SK-N-SH treated with all-trans-retinoic acid at 6 μM for 48 hours (cell line): ENCODE measurements around the gene CLTC.

Experiments used
- ATAC-seq: fragments of 200-7000 bp; cut with Tn5 transposase; 3 replicates; pipeline ENCODE4 v1.9.1; 2020; ENCODE audit warnings: mild to moderate bottlenecking, moderate library complexity
- ARNTL ChIP-seq: fragments of 450-650 bp; formaldehyde crosslinking; IDR thresholded peaks from 2 replicates; pipeline ENCODE4 v1.5.0; 2020; ENCODE audit warnings: low read depth, mild to moderate bottlenecking, moderate library complexity, borderline replicate concordance
- BACH2 ChIP-seq: fragments of 250-450 bp; sonication (Bioruptor Pico); IDR thresholded peaks from 2 replicates; pipeline ENCODE4 v1.9.0; 2021; ENCODE audit warnings: mild to moderate bottlenecking, borderline replicate concordance
- CREB5 ChIP-seq: fragments of 250-450 bp; sonication (Bioruptor Pico); IDR thresholded peaks from 2 replicates; pipeline ENCODE4 v1.5.1; 2020; ENCODE audit warnings: low read depth, mild to moderate bottlenecking, moderate library complexity
- CSDC2 ChIP-seq: fragments of 250-450 bp; sonication (Bioruptor Pico); IDR thresholded peaks from 2 replicates; pipeline ENCODE4 v1.5.0; 2020; ENCODE audit warnings: mild to moderate bottlenecking, moderate library complexity
- CSRNP3 ChIP-seq: fragments of 250-450 bp; sonication (Bioruptor Pico); IDR thresholded peaks from 2 replicates; pipeline ENCODE4 v1.5.1; 2021; ENCODE audit warnings: mild to moderate bottlenecking, moderate library complexity
- ESRRG ChIP-seq: fragments of 250-450 bp; sonication (Bioruptor Pico); IDR thresholded peaks from 2 replicates; pipeline ENCODE4 v1.6.1; 2021; ENCODE audit warnings: mild to moderate bottlenecking
- GLIS3 ChIP-seq: fragments of 250-450 bp; sonication (Bioruptor Pico); IDR thresholded peaks from 2 replicates; pipeline ENCODE4 v1.5.0; 2020; ENCODE audit warnings: mild to moderate bottlenecking, moderate library complexity
- OSR1 ChIP-seq: fragments of 250-450 bp; sonication (Bioruptor Pico); IDR thresholded peaks from 2 replicates; pipeline ENCODE4 v1.8.0; 2022; ENCODE audit warnings: moderate library complexity, mild to moderate bottlenecking, inconsistent platforms
- PATZ1 ChIP-seq: fragments of 250-450 bp; sonication (Bioruptor Pico); IDR thresholded peaks from 2 replicates; pipeline ENCODE4 v1.8.0; 2020; ENCODE audit warnings: mild to moderate bottlenecking, moderate library complexity, borderline replicate concordance
- POU6F1 ChIP-seq: fragments of 250-450 bp; sonication (Bioruptor Pico); IDR thresholded peaks from 2 replicates; pipeline ENCODE4 v1.8.0; 2021; ENCODE audit warnings: low read depth, mild to moderate bottlenecking, moderate library complexity, borderline replicate concordance
- PPARA ChIP-seq: fragments of 250-450 bp; sonication (Bioruptor Pico); IDR thresholded peaks from 2 replicates; pipeline ENCODE4 v1.5.0; 2020; ENCODE audit warnings: mild to moderate bottlenecking, borderline replicate concordance
- RARB ChIP-seq: fragments of 250-450 bp; sonication (Bioruptor Pico); IDR thresholded peaks from 2 replicates; pipeline ENCODE4 v1.8.0; 2021; ENCODE audit warnings: mild to moderate bottlenecking, moderate library complexity
- SNAI2 ChIP-seq: fragments of 250-450 bp; sonication (Bioruptor Pico); IDR thresholded peaks from 2 replicates; pipeline ENCODE4 v1.5.0; 2020; ENCODE audit warnings: mild to moderate bottlenecking, moderate library complexity
- TCF4 ChIP-seq: fragments of 250-450 bp; sonication (Bioruptor Pico); IDR thresholded peaks from 2 replicates; pipeline ENCODE4 v1.8.0; 2021; ENCODE audit warnings: mild to moderate bottlenecking, moderate library complexity, borderline replicate concordance
- TOX ChIP-seq: fragments of 250-450 bp; sonication (Bioruptor Pico); IDR thresholded peaks from 2 replicates; pipeline ENCODE4 v1.8.0; 2021; ENCODE audit warnings: mild to moderate bottlenecking, moderate library complexity, borderline replicate concordance
- TSHZ2 ChIP-seq: fragments of 250-450 bp; sonication (Bioruptor Pico); IDR thresholded peaks from 2 replicates; pipeline ENCODE4 v1.5.0; 2020; ENCODE audit warnings: mild to moderate bottlenecking, moderate library complexity
- ZFP3 ChIP-seq: fragments of 250-450 bp; sonication (Bioruptor Pico); IDR thresholded peaks from 2 replicates; pipeline ENCODE4 v1.5.0; 2020; ENCODE audit warnings: mild to moderate bottlenecking, moderate library complexity
- ZFP30 ChIP-seq: fragments of 450-650 bp; formaldehyde crosslinking; IDR thresholded peaks from 2 replicates; pipeline ENCODE4 v1.5.0; 2022; ENCODE audit warnings: mild to moderate bottlenecking, moderate library complexity
- ZNF565 ChIP-seq: fragments of 450-650 bp; formaldehyde crosslinking; conservative IDR thresholded peaks from 2 replicates; pipeline ENCODE4 v1.5.0; 2020; ENCODE audit warnings: low read depth, mild to moderate bottlenecking, moderate library complexity
- ZNF70 ChIP-seq: fragments of 450-650 bp; formaldehyde crosslinking; IDR thresholded peaks from 2 replicates; pipeline ENCODE4 v1.5.0; 2020; ENCODE audit warnings: mild to moderate bottlenecking, moderate library complexity
- ZNF8 ChIP-seq: fragments of 450-650 bp; formaldehyde crosslinking; IDR thresholded peaks from 2 replicates; pipeline ENCODE4 v1.5.0; 2020; ENCODE audit warnings: mild to moderate bottlenecking, moderate library complexity

The CLTC gene

GRCh38 chr17:59669411-59669810 lies 49.7 kb downstream of the CLTC start (continued):
- TF ChIP-seq TSHZ2 (CRISPR knock-in tag) (no peak), PATZ1 (CRISPR knock-in tag) (no peak)
- TF ChIP-seq, all 23 proteins: peak for 0

GRCh38 chr17:59669944-59670343 lies 50.2 kb downstream of the CLTC start:
- ATAC-seq, result no peak
- TF ChIP-seq ZNF70 (CRISPR knock-in tag), result no peak
- no peak for TF ChIP-seq OSR1 (CRISPR knock-in tag)
- TF ChIP-seq POU6F1, result no peak
- TF ChIP-seq CSRNP3 (CRISPR knock-in tag), result no peak
- TF ChIP-seq SNAI2 (CRISPR knock-in tag), result no peak
- TF ChIP-seq ZFP30, result no peak
- no peak for TF ChIP-seq ZFP3 (CRISPR knock-in tag)
- TF ChIP-seq GLIS3 (CRISPR knock-in tag), result no peak

GRCh38 chr17:59671386-59671785 lies 51.7 kb downstream of the CLTC start:
- no peak for TF ChIP-seq ZFP3 (CRISPR knock-in tag)
- TF ChIP-seq ZNF565, result no peak
- no peak for TF ChIP-seq CSRNP3 (CRISPR knock-in tag)
- no peak for TF ChIP-seq RARB (CRISPR knock-in tag)
- TF ChIP-seq GLIS3 (CRISPR knock-in tag), result no peak
- TF ChIP-seq ZFP30, result no peak
- no peak for TF ChIP-seq BACH2 (CRISPR knock-in tag)
- TF ChIP-seq CSDC2 (CRISPR knock-in tag), result no peak
- no peak for TF ChIP-seq ESRRG (CRISPR knock-in tag)
- no peak for ATAC-seq

GRCh38 chr17:59675231-59675630 lies 55.5 kb downstream of the CLTC start:
- no peak for ATAC-seq

More at GRCh38 chr17:59675231-59675630, 55.5 kb downstream of the CLTC start:
- TF ChIP-seq ZFP3 (CRISPR knock-in tag) (no peak), RARB (CRISPR knock-in tag) (no peak), ARNTL (CRISPR knock-in tag) (no peak), BACH2 (CRISPR knock-in tag) (no peak), CREB5 (CRISPR knock-in tag) (no peak), PPARA (CRISPR knock-in tag) (no peak), TCF4 (CRISPR knock-in tag) (no peak), ZNF8 (CRISPR knock-in tag) (no peak), CSRNP3 (CRISPR knock-in tag) (no peak), TSHZ2 (CRISPR knock-in tag) (no peak), ZNF565 (no peak), ZNF70 (CRISPR knock-in tag) (no peak), ESRRG (CRISPR knock-in tag) (no peak), TOX (no peak), OSR1 (CRISPR knock-in tag) (no peak)
- TF ChIP-seq, all 23 proteins: peak for 0
